GM06990 (cell line): Measurements from ENCODE around the gene CACFD1.

Experiments used
- DNase-seq: peaks from one replicate; pipeline ENCODE4 v3.0.0-alpha.2; 2011; ENCODE audit not compliant: insufficient read length; ENCODE audit errors: extremely low read depth
- H3K27me3 ChIP-seq: replicated peaks from 2 replicates; pipeline ENCODE4 v1.6.0; 2011; ENCODE audit warnings: low read length; ENCODE audit not compliant: control insufficient read depth, insufficient read depth
- H3K36me3 ChIP-seq: 2 replicates; pipeline ENCODE4 v1.5.1; 2011; ENCODE audit warnings: low read length; ENCODE audit not compliant: control insufficient read depth, insufficient read depth
- H3K4me3 ChIP-seq: replicated peaks from 2 replicates; pipeline ENCODE4 v1.5.1; 2011; ENCODE audit warnings: low read depth, mild to moderate bottlenecking, control low read depth, low read length
- CTCF ChIP-seq: IDR thresholded peaks from 2 replicates; pipeline ENCODE4 v1.5.1; 2011; ENCODE audit warnings: low read length, control low read depth, mild to moderate bottlenecking, inconsistent platforms; ENCODE audit not compliant: insufficient read depth, poor library complexity, severe bottlenecking

CACFD1 gene

GRCh38 chr9:133427658-133428348 is 32.0 kb upstream of the CACFD1 start:
- no peaks in the 10 kb centered on the region for H3K36me3 ChIP-seq
- DNase-seq = no peak
- H3K4me3 ChIP-seq = no peak overlapping the region
- no peak for TF ChIP-seq CTCF
- H3K27me3 ChIP-seq = peaks cover 2% of the 10 kb centered on the region; the same call in 1 of the 2 replicates

- H3K36me3 ChIP-seq = no peaks in the 10 kb centered on the region
- peak overlapping the region; percentile 37 for H3K4me3 ChIP-seq
- no peak for TF ChIP-seq CTCF
- DNase-seq = no peak
- H3K27me3 ChIP-seq = peaks cover 2% of the 10 kb centered on the region; the same call in 1 of the 2 replicates
Measured at GRCh38 chr9:133428617-133429101, 31.1 kb upstream of the CACFD1 start.

GRCh38 chr9:133429214-133429613 is 30.6 kb upstream of the CACFD1 start:
- TF ChIP-seq CTCF = no peak
- Histone ChIP-seq H3K27me3 (peaks cover 2% of the 10 kb centered on the region; the same call in 1 of the 2 replicates), H3K36me3 (no peaks in the 10 kb centered on the region), H3K4me3 (no peak overlapping the region)
- no peak for DNase-seq

- Histone ChIP-seq H3K27me3 (peaks cover 2% of the 10 kb centered on the region; the same call in 1 of the 2 replicates), H3K4me3 (no peak overlapping the region), H3K36me3 (no peaks in the 10 kb centered on the region)
- DNase-seq = no peak
- TF ChIP-seq CTCF = peak; percentile 34
Measured at GRCh38 chr9:133429641-133430161, 30.1 kb upstream of the CACFD1 start.

GRCh38 chr9:133430244-133430643 is 29.5 kb upstream of the CACFD1 start:
- no peak for TF ChIP-seq CTCF
- Histone ChIP-seq H3K27me3 (peaks cover 2% of the 10 kb centered on the region; the same call in 1 of the 2 replicates), H3K4me3 (no peak overlapping the region)

More at GRCh38 chr9:133430244-133430643, 29.5 kb upstream of the CACFD1 start:
- no peak for DNase-seq
- no peaks in the 10 kb centered on the region for H3K36me3 ChIP-seq
